C4-2B (cell line): ENCODE measurements around the gene KIF26B.

ENCODE experiments used
- ZFX ChIP-seq: fragments of 450-650 bp; IDR thresholded peaks from 2 replicates; pipeline ENCODE4 v1.6.1; 2017
- TF ChIP-seq, protein P1 (sequence below): fragments of 450-650 bp; conservative IDR thresholded peaks from 2 replicates; pipeline ENCODE4 v1.5.1; 2017; ENCODE audit warnings: mild to moderate bottlenecking

- TF ChIP-seq, protein P1, sequence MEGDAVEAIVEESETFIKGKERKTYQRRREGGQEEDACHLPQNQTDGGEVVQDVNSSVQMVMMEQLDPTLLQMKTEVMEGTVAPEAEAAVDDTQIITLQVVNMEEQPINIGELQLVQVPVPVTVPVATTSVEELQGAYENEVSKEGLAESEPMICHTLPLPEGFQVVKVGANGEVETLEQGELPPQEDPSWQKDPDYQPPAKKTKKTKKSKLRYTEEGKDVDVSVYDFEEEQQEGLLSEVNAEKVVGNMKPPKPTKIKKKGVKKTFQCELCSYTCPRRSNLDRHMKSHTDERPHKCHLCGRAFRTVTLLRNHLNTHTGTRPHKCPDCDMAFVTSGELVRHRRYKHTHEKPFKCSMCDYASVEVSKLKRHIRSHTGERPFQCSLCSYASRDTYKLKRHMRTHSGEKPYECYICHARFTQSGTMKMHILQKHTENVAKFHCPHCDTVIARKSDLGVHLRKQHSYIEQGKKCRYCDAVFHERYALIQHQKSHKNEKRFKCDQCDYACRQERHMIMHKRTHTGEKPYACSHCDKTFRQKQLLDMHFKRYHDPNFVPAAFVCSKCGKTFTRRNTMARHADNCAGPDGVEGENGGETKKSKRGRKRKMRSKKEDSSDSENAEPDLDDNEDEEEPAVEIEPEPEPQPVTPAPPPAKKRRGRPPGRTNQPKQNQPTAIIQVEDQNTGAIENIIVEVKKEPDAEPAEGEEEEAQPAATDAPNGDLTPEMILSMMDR: no peak
- TF ChIP-seq ZFX: no peak
Observed at GRCh38 chr1:245107776-245108114, 47.0 kb upstream of the KIF26B start.
